Adrenal gland (tissue), 5 donors: ENCODE measurements around the gene PDS5A.

Experiments
- CTCF ChIP-seq, 6 experiments: fragments of 450-650 bp in 4 of 6; fragments of 200-600 bp in 2 of 6; sonication (generic) in 1 of 6; IDR thresholded peaks; 1 replicate in 5 of 6; 2 replicates in 1 of 6; pipeline versions ENCODE4 v1.5.1 to v1.8.0; 2016 to 2021; ENCODE audit warnings: antibody characterized with exemption in 6 of 6, mild to moderate bottlenecking in 2 of 6, moderate library complexity in 1 of 6
- POLR2A ChIP-seq, 2 donors: fragments of 450-650 bp; IDR thresholded peaks; one replicate each; pipeline ENCODE4 v1.6.1; 2017; ENCODE audit warnings: antibody characterized with exemption in 2 of 2, mild to moderate bottlenecking in 2 of 2, moderate library complexity in 1 of 2
- donor health status: DM: no; HTN: no; CAD: no.

DNA sequence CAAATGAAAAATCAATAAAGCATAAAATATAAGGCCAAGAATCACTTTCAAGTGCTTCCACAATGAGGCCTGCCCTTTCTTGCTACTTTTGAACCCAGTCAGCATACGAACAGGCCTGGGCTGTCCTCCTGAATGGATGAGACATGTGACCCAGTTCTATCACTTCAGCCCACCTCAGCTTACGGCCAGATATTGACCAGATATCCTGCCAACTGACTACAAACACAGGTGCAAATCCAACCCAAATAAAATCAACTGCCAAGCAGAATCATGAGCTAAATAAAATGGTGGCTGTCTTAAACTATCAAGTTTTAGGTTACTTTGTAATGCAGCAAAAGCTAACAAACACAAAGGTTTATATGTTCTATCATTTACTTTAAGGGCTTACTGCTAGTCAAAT lies 53.7 kb downstream of the PDS5A start:
- TF ChIP-seq POLR2A (IDR thresholded peaks at IDR 0.05) = no peak
- TF ChIP-seq CTCF (IDR thresholded peaks at IDR 0.05) = no peak
